NT2/D1 (cell line): ENCODE measurements around the gene BTG2.

Source experiments
- YY1 ChIP-seq: IDR thresholded peaks from 2 replicates; pipeline ENCODE4 v1.6.1; 2011; ENCODE audit not compliant: insufficient read length, insufficient read depth
- ZNF274 ChIP-seq: IDR thresholded peaks from 2 replicates; pipeline ENCODE4 v1.6.1; 2011; ENCODE audit warnings: mild to moderate bottlenecking, low read depth, low read length

- TF ChIP-seq YY1: no peak
- no peak for TF ChIP-seq ZNF274
Observed at GRCh38 chr1:203349773-203350524, 44.6 kb downstream of the BTG2 start.
